Ectodermal cell (in vitro differentiated cells): ENCODE measurements around the gene SARS1.

ENCODE experiments used
- H3K27ac ChIP-seq: 2 replicates; pipeline ENCODE4 v1.7.0; 2013; ENCODE audit warnings: mild to moderate bottlenecking, low read depth, low read length; ENCODE audit not compliant: insufficient read depth, poor library complexity, severe bottlenecking
- H3K27me3 ChIP-seq: 2 replicates; pipeline ENCODE4 v1.7.0; 2013; ENCODE audit warnings: mild to moderate bottlenecking, low read length; ENCODE audit not compliant: insufficient read depth, control insufficient read depth, poor library complexity, severe bottlenecking
- H3K36me3 ChIP-seq: one replicate; pipeline ENCODE4 v1.7.0; 2013; ENCODE audit warnings: low read length; ENCODE audit not compliant: control insufficient read depth, insufficient read depth
- H3K4me1 ChIP-seq: one replicate; pipeline ENCODE4 v1.7.0; 2013; ENCODE audit warnings: low read length; ENCODE audit not compliant: control insufficient read depth, insufficient read depth
- H3K4me3 ChIP-seq: 2 replicates; pipeline ENCODE4 v1.7.0; 2013; ENCODE audit warnings: low read depth, low read length, control low read depth; ENCODE audit not compliant: insufficient read depth
- H3K9me3 ChIP-seq: 2 replicates; pipeline ENCODE4 v1.7.0; 2013; ENCODE audit warnings: mild to moderate bottlenecking, low read length, moderate library complexity; ENCODE audit not compliant: control insufficient read depth
- WGBS, 2 experiments: methylation state at CpG; one replicate each; pipeline ENCODE4 v1.1.7; 2013; ENCODE audit warnings: missing lambda C conversion rate in 2 of 2; 5-methylcytosine and 5-hydroxymethylcytosine counted together

The SARS1 gene

DNA sequence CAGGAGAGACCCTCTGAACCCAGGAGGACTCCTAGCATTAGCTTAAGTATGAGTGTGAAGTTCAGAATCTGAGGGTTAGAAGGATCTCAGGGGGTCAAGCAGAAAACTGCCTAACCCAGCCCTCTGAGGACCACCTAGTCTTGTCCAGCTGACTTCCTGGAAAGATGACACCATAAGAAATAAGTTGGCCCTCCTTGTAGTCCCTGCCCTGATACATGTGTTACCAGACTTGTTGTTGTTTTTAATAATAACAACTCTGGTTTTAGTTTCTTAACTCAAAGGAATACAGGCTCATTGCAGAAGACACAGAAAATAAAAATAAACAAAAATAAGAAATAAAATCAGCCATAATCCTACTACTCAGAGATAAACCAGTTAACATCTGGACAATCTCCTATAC is 21.8 kb upstream of the SARS1 start:
- Histone ChIP-seq H3K27me3 (no peaks in the 10 kb centered on the region), H3K9me3 (no peaks in the 10 kb centered on the region), H3K36me3 (no peaks in the 10 kb centered on the region), H3K4me3 (no peak overlapping the region), H3K4me1 (no peaks in the 10 kb centered on the region), H3K27ac (no peak overlapping the region)

- Histone ChIP-seq H3K27ac (no peak overlapping the region), H3K4me3 (no peak overlapping the region), H3K9me3 (no peaks in the 10 kb centered on the region), H3K4me1 (no peaks in the 10 kb centered on the region), H3K36me3 (no peaks in the 10 kb centered on the region), H3K27me3 (no peaks in the 10 kb centered on the region)
- 85 to 88% methylated on average over 4 of the region's 4 CpGs for WGBS, 2 experiments
Measured at GRCh38 chr1:109192433-109192832, 21.3 kb upstream of the SARS1 start.

GRCh38 chr1:109193653-109194590 is 19.8 kb upstream of the SARS1 start:
- Histone ChIP-seq H3K36me3 (no peaks in the 10 kb centered on the region), H3K9me3 (no peaks in the 10 kb centered on the region), H3K4me1 (no peaks in the 10 kb centered on the region), H3K27ac (no peak overlapping the region), H3K27me3 (no peaks in the 10 kb centered on the region), H3K4me3 (no peak overlapping the region)
- 62 to 68% methylated on average over 14 of the region's 14 CpGs for WGBS, 2 experiments

- Histone ChIP-seq H3K36me3 (no peaks in the 10 kb centered on the region), H3K9me3 (no peaks in the 10 kb centered on the region), H3K4me1 (no peaks in the 10 kb centered on the region), H3K27me3 (no peaks in the 10 kb centered on the region), H3K4me3 (no peak overlapping the region), H3K27ac (no peak overlapping the region)
- WGBS, 2 experiments, result 65 to 70% methylated on average over 10 of the region's 10 CpGs
Measured at GRCh38 chr1:109197158-109198042, 16.3 kb upstream of the SARS1 start.

DNA sequence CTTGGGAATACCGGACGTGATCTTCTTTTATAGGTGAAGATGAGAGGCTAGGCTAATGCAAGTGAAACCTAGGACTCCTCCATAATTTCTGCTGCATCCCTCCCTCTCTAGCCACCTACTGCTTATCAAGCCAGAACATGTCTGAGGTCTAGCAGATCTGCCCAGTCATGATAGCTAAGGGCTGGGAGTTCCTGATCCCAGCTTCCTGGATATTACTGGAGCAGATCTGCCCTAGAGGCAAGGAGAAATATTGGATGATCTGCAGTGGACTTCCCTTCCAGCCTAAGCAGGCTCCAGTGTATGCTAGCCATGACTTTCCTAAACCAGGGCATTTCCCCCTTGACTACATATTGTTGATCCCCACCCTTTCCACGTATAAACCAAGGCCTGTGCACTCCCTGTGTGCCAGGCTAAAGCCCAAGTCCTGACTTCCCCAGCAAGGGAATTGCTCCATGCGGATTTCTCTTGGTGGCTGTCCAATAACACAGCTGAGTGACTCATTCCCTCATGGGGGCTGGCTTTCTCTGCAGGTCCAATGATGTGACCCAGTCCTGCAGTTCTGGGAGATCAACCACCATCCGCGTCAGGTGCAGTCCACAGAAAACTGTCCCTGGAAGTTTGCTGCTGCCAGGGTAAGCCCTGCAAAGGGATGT is 15.5 kb upstream of the SARS1 start:
- Histone ChIP-seq H3K4me1 (no peaks in the 10 kb centered on the region), H3K9me3 (no peaks in the 10 kb centered on the region), H3K27me3 (no peaks in the 10 kb centered on the region), H3K27ac (no peak overlapping the region), H3K36me3 (no peaks in the 10 kb centered on the region), H3K4me3 (no peak overlapping the region)
- 89% methylated on average over 6 of the region's 6 CpGs for WGBS, 2 experiments

GRCh38 chr1:109198745-109199144 is 15.0 kb upstream of the SARS1 start:
- no peaks in the 10 kb centered on the region for H3K4me1 ChIP-seq
- no peaks in the 10 kb centered on the region for H3K9me3 ChIP-seq
- H3K36me3 ChIP-seq, result no peaks in the 10 kb centered on the region
- 92 to 93% methylated on average over 4 of the region's 4 CpGs for WGBS, 2 experiments
- H3K27me3 ChIP-seq, result no peaks in the 10 kb centered on the region
- no peak overlapping the region for H3K4me3 ChIP-seq
- no peak overlapping the region for H3K27ac ChIP-seq

- 76 to 80% methylated on average over 10 of the region's 10 CpGs for WGBS, 2 experiments
Measured at GRCh38 chr1:109199710-109200109, 14.0 kb upstream of the SARS1 start.

DNA sequence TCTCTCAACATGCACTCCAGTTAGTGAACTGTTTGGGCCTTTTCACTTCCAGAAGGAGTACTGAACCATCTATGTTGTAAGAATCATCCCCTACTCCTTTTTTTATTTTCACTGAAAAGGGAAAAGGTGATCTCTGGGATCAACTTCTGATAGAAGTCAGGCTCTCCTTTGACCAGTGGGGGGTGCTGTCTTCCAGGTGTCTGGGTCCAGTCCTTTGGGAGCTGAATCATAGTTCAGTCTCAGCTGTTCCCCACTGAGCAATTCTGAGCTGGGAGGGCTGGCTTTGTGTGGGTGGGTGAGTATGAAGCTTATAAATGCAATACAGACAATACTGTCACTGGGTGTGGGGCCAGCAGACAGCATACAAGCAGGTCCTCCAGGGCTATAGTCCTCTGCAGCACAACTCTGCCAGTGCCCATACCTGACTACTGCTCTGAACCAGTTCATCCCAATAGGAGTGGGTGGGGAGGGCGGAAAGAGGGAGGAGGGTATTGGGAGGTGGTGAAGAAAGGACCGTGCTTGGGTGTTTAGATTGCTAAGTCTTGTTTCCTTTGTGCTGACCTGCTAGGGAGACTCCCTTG is 12.5 kb upstream of the SARS1 start:
- 37 to 46% methylated on average over 2 of the region's 2 CpGs for WGBS, 2 experiments
- no peaks in the 10 kb centered on the region for H3K4me1 ChIP-seq
- H3K27me3 ChIP-seq, result no peaks in the 10 kb centered on the region
- no peak overlapping the region for H3K27ac ChIP-seq
- no peaks in the 10 kb centered on the region for H3K36me3 ChIP-seq
- no peaks in the 10 kb centered on the region for H3K9me3 ChIP-seq
- no peak overlapping the region for H3K4me3 ChIP-seq

More at GRCh38 chr1:109199710-109200109, 14.0 kb upstream of the SARS1 start:
- H3K9me3 ChIP-seq, result no peaks in the 10 kb centered on the region
- no peaks in the 10 kb centered on the region for H3K36me3 ChIP-seq
- H3K27ac ChIP-seq, result no peak overlapping the region
- H3K4me3 ChIP-seq, result no peak overlapping the region
- H3K27me3 ChIP-seq, result no peaks in the 10 kb centered on the region
- no peaks in the 10 kb centered on the region for H3K4me1 ChIP-seq

DNA sequence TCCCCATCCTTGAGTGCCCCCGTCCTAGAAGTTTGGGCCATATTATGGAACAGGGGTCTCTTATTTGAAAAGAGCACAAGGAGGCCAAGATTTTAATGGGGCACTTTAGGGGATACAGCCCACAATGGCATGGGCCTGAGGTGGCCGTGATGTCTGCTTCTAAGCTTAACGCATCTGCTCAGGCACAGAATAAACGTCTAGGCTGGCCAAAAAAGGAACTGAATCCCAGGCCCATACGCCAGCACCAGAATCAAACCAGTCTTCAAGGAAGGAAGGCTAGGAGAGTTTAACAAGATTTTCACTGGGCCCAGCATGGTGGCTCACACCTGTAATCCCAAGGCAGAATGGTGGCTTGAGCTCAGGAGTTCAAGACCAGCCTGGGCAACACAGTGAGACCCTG is 9.2 kb upstream of the SARS1 start:
- H3K9me3 ChIP-seq, result no peaks in the 10 kb centered on the region
- H3K27me3 ChIP-seq, result no peaks in the 10 kb centered on the region
- no peak overlapping the region for H3K4me3 ChIP-seq
- WGBS, 2 experiments, result 93 to 95% methylated on average over 5 of the region's 5 CpGs
- no peak overlapping the region for H3K27ac ChIP-seq
- H3K36me3 ChIP-seq, result no peaks in the 10 kb centered on the region
- H3K4me1 ChIP-seq, result no peaks in the 10 kb centered on the region
